ENCODE results near the gene SLC34A1.

SLC34A1 gene

GRCh38 chr5:177366528-177367322, 17.5 kb upstream of the SLC34A1 start (continued):
- TF ChIP-seq ZNF221 (tag by site-specific recombination; IDR thresholded peaks at IDR 0.05; ENCODE audit: borderline replicate concordance) (no peak), BCL11A (tag by site-specific recombination; IDR thresholded peaks at IDR 0.05; ENCODE audit: low read depth) (0 out of 2 replicates have a peak, but pooled peaks have one; percentile 13), ZBTB48 (tag by site-specific recombination; IDR thresholded peaks at IDR 0.05) (peak; percentile 93), ZNF324 (tag by site-specific recombination; IDR thresholded peaks at IDR 0.05) (no peak), EGR2 (tag by site-specific recombination; IDR thresholded peaks at IDR 0.05; ENCODE audit: low read depth) (peak; percentile 57), ZNF311 (tag by site-specific recombination; IDR thresholded peaks at IDR 0.05; ENCODE audit: borderline replicate concordance) (no peak), ZNF530 (tag by site-specific recombination; IDR thresholded peaks at IDR 0.05; ENCODE audit: low read depth) (no peak), GLI4 (tag by site-specific recombination; IDR thresholded peaks at IDR 0.05) (no peak), ZNF174 (tag by site-specific recombination; IDR thresholded peaks at IDR 0.05) (no peak), ZNF140 (tag by site-specific recombination; IDR thresholded peaks at IDR 0.05) (no peak), ZNF341 (tag by site-specific recombination; IDR thresholded peaks at IDR 0.05; ENCODE audit: low read depth) (peak; percentile 61), HOXC10 (CRISPR knock-in tag; IDR thresholded peaks at IDR 0.05) (no peak), ZFP3 (tag by site-specific recombination; IDR thresholded peaks at IDR 0.05; ENCODE audit: low read depth) (no peak), ZNF157 (tag by site-specific recombination; IDR thresholded peaks at IDR 0.05) (no peak), SETDB1 (IDR thresholded peaks at IDR 0.05; ENCODE audit: insufficient read length, low read length) (no peak), ZSCAN30 (tag by site-specific recombination; IDR thresholded peaks at IDR 0.05) (0 out of 2 replicates have a peak, but pooled peaks have one; percentile 8), ZSCAN16 (tag by site-specific recombination; IDR thresholded peaks at IDR 0.05) (no peak), ZNF24 (tag by site-specific recombination; IDR thresholded peaks at IDR 0.05) (0 out of 2 replicates have a peak, but pooled peaks have one; percentile 18), KLF7 (tag by site-specific recombination; IDR thresholded peaks at IDR 0.05; ENCODE audit: borderline replicate concordance) (peak; percentile 50; the same call in 1 of the 2 replicates), ZNF37A (tag by site-specific recombination; IDR thresholded peaks at IDR 0.05) (no peak), ZNF518A (tag by site-specific recombination; conservative IDR thresholded peaks at IDR 0.05; ENCODE audit: low read depth) (no peak), REST (tag by site-specific recombination; IDR thresholded peaks at IDR 0.05) (peak; percentile 12; the same call in 1 of the 2 replicates), ZNF747 (tag by site-specific recombination; IDR thresholded peaks at IDR 0.05) (no peak), TCF7L2 (IDR thresholded peaks at IDR 0.05; ENCODE audit: borderline replicate concordance, low read depth, low read length) (no peak), ZNF202 (tag by site-specific recombination; IDR thresholded peaks at IDR 0.05; ENCODE audit: borderline replicate concordance) (no peak), ZNF561 (tag by site-specific recombination; IDR thresholded peaks at IDR 0.05; ENCODE audit: borderline replicate concordance) (no peak)
- TF ChIP-seq, protein P1, sequence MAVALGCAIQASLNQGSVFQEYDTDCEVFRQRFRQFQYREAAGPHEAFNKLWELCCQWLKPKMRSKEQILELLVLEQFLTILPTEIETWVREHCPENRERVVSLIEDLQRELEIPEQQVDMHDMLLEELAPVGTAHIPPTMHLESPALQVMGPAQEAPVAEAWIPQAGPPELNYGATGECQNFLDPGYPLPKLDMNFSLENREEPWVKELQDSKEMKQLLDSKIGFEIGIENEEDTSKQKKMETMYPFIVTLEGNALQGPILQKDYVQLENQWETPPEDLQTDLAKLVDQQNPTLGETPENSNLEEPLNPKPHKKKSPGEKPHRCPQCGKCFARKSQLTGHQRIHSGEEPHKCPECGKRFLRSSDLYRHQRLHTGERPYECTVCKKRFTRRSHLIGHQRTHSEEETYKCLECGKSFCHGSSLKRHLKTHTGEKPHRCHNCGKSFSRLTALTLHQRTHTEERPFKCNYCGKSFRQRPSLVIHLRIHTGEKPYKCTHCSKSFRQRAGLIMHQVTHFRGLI (tag by site-specific recombination; IDR thresholded peaks at IDR 0.05) = 0 out of 2 replicates have a peak, but pooled peaks have one; percentile 23
- TF ChIP-seq, protein P2, sequence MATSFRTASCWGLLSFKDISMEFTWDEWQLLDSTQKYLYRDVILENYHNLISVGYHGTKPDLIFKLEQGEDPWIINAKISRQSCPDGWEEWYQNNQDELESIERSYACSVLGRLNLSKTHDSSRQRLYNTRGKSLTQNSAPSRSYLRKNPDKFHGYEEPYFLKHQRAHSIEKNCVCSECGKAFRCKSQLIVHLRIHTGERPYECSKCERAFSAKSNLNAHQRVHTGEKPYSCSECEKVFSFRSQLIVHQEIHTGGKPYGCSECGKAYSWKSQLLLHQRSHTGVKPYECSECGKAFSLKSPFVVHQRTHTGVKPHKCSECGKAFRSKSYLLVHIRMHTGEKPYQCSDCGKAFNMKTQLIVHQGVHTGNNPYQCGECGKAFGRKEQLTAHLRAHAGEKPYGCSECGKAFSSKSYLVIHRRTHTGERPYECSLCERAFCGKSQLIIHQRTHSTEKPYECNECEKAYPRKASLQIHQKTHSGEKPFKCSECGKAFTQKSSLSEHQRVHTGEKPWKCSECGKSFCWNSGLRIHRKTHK (tag by site-specific recombination; IDR thresholded peaks at IDR 0.05) = no peak

Data from HEK293 (cell line).